Fibroblast of villous mesenchyme (primary cell): Measurements from ENCODE around the gene ADAD1. TPM values are rescaled to one million over a fixed set of nuclear protein-coding genes. Genes with fewer than 3 reads are reported as not detected.

ENCODE experiments used
- DNase-seq: peaks from one replicate; pipeline ENCODE4 v3.0.0-alpha.2; 2010; ENCODE audit warnings: low read depth
- H3K4me3 ChIP-seq: 2 replicates; pipeline ENCODE4 v1.5.1; 2011; ENCODE audit warnings: low read depth, mild to moderate bottlenecking, low read length
- total RNA-seq: library from RNA; depleted of rRNA; stranded (reverse); fragments of >200 nt; gene quantifications from 2 replicates; pipeline ENCODE4 v1.2.3, GENCODE V29; 2012
- TF ChIP-seq, protein P1 (sequence below): IDR thresholded peaks from 2 replicates; pipeline ENCODE4 v1.5.1; 2012; ENCODE audit warnings: low read depth, mild to moderate bottlenecking, low read length; ENCODE audit not compliant: insufficient read depth

Gene ADAD1
- total RNA-seq, 1 donor, result not detected

GRCh38 chr4:122450847-122451246 lies 72.0 kb downstream of the ADAD1 start:
- TF ChIP-seq, protein P1, sequence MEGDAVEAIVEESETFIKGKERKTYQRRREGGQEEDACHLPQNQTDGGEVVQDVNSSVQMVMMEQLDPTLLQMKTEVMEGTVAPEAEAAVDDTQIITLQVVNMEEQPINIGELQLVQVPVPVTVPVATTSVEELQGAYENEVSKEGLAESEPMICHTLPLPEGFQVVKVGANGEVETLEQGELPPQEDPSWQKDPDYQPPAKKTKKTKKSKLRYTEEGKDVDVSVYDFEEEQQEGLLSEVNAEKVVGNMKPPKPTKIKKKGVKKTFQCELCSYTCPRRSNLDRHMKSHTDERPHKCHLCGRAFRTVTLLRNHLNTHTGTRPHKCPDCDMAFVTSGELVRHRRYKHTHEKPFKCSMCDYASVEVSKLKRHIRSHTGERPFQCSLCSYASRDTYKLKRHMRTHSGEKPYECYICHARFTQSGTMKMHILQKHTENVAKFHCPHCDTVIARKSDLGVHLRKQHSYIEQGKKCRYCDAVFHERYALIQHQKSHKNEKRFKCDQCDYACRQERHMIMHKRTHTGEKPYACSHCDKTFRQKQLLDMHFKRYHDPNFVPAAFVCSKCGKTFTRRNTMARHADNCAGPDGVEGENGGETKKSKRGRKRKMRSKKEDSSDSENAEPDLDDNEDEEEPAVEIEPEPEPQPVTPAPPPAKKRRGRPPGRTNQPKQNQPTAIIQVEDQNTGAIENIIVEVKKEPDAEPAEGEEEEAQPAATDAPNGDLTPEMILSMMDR, result peak; percentile 52
- peak; percentile 23 for DNase-seq
- no peak overlapping the region for H3K4me3 ChIP-seq

DNA sequence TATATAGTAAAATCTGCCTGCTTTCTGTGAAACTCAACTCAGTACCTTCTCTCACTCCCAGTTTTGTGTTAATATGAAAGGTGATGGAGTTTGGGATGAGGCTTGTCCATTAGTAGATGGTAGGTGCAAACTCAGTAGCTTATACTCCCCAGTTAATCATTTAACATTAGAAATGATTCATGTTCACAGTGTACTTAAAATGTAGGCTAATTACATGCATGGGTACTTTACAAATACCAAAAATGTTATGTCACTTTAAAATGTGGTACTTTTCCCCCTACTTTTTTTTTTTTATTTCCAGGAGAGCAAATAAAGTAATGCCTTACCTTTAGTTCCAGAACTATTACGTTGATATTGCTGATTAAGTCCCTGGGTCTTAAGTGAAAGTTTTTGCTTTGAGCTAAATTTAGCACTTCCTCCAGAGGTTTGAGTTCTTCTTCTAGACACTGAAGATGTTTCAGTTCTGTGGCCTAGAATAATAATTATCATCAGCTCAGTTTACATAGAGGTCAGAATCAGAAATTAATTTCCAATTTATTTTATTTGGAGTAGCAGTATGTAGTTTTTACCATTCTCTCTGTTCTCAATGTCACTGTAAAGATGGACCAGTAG lies 74.7 kb downstream of the ADAD1 start:
- DNase-seq, result no peak

GRCh38 chr4:122456231-122457116 lies 77.7 kb downstream of the ADAD1 start, which contains the start of gene IL2:
IL2 (minus strand) TSS chr4:122456725; CDS start chr4:122456440, 285 bp downstream.
- DNase-seq, result no peak
- no peak within 1 kb of the TSS for H3K4me3 ChIP-seq
- TF ChIP-seq, protein P1, result no peak

More for the DNA sequence above, 74.7 kb downstream of the ADAD1 start:
- TF ChIP-seq, protein P1, result no peak
- no peak overlapping the region for H3K4me3 ChIP-seq

- TF ChIP-seq, protein P1, result no peak
- peak overlapping the region; percentile 36 for H3K4me3 ChIP-seq
- DNase-seq, result peak; percentile 28
Measured at GRCh38 chr4:122458625-122459024, 79.8 kb downstream of the ADAD1 start.

- DNase-seq, result no peak
- H3K4me3 ChIP-seq, result no peak overlapping the region
- TF ChIP-seq, protein P1, result no peak
Measured at GRCh38 chr4:122469457-122469856, 90.6 kb downstream of the ADAD1 start.

DNA sequence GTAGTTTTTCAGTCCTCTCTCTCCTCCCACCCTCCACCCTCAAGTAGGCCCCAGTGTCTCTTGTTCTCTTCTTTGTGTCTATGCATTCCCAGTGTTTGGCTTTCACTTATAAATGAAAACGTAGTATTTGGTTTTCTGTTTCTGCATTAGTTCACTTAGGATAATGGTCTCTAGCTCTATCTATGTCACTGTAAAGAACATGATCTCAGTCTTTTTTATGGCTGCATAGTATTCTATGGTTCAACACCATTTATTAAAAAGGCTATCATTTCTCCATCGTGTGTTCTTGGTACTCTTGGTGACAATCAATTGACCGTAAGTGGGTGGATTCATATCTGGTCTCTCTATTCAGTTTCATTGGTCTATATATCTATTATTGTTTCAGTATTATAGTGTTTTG lies 96.4 kb downstream of the ADAD1 start:
- no peak for DNase-seq
- no peak overlapping the region for H3K4me3 ChIP-seq
- TF ChIP-seq, protein P1, result no peak
